NCI-H1417 treated with DMSO at 0.1 percent for 48 hours (cell line): ENCODE results near the gene PVALB.

Experiments used
- DNase-seq: peaks from one replicate; lab custom pipeline; 2025; lab: John Stamatoyannopoulos, UW

The PVALB gene

GRCh38 chr22:36846271-36846670 lies 29.4 kb upstream of the PVALB start:
- no peak for DNase-seq

DNA sequence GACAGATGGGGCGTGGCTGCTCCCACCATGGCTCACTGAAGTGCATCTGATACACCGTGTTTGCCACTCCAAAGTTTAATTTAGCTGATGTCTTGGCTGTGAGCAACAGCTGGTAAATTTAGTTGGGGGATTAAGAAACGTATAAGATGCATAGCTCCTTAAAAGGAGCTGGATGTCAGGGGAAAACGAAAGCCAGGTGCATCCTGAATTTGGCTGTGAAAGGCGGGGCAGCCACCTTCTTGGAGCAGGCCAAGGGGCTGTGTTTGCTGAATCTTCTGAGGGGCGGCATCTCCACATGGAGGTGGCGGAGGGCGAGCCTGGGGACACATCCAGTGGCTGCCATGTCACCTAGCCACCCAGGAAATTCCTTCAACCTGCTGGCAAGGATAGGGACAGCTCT lies 23.3 kb upstream of the PVALB start:
- DNase-seq = no peak

DNA sequence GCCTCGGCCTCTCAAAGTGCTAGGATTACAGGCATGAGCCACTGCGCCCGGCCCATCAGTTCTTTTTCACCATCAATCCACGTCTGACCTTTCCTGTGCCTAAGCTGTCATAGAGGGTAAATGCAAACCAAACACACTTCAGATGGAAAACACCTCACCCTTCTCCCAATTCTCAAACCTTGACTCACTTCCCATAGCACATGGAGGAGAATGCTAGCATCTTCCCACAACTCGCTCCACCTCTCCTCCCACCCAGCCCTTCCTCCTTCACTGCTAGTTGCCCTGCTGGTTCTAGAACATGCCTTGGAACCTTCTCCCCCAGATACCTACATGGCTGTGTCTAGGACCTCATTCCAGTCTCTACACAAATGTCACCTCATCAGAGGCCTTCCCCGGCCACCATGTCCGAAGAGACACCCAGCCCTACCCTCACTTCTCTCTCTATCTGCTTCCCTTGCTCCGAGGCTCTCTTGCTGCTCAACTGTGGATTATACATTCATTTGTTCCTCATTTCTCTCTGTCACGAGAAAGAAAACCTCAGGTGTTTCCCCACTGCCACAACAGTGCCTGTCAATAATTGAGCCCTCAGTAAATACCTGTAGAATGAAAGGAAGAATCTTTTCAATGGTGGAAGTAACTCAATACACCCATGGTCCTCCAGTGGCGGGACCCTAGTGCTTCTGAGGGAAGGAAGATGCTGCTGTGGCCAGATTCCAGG lies 22.7 kb upstream of the PVALB start:
- DNase-seq = no peak

- no peak for DNase-seq
These were observed 21.5 kb upstream of the PVALB start for GRCh38 chr22:36838119-36839030.

DNA sequence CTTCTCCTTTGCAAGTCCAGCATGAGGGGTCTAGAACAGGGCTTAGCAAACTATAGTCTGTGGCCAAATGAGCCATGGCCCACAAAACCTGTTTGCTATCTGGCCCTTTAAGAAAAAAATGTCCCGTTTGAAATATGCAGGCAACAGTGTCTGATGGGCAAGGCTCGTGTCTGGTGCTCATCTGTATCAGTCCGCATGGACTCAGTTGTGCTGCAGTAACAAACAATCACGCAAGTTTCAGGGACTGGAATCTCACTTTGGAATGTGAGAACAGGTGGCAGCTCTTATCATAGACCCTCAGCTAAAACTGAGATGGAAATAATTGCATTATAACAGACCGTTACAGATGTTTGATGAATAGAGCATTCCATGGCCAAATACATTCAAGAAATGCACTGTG lies 19.1 kb upstream of the PVALB start:
- DNase-seq = no peak

- DNase-seq = no peak
These were observed 16.2 kb upstream of the PVALB start for GRCh38 chr22:36833073-36833472.

DNA sequence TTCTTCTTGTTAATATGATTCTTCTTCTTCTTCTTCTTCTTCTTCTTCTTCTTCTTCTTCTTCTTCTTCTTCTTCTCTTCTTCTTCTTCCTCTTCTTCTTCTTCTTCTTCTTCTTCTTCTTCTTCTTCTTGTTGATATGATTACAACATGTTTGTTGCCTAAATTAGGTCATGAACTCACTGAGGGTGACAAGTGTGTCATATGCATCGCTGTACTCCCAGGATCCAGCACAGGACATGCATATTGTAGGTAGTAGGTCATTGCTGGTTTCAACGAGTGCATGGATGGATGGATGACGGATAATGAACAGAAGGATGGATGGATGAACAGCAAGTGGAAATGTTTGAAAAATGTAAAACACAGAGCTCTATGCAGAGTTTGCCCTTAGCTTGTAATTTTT lies 14.9 kb upstream of the PVALB start:
- DNase-seq = no peak

GRCh38 chr22:36831206-36831605 lies 14.4 kb upstream of the PVALB start:
- no peak for DNase-seq

DNA sequence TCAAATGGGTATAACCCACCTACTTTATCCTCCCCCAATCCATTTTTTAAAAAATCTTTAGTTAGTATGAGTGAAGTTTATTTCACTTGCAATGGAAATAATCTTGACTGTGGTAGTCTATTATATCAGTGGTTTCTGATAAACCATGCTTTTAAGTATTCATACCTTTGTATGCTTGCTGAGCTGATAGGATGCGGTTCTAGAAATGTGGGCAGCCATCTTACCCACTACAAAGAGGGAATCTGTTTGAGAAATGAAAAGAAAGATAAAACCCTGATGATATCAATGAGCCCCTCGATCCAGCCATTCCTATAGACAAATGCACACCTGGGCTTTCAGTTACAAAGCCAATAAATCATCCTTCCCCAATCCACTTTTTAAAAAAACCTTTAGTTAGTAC lies 13.8 kb upstream of the PVALB start:
- no peak for DNase-seq

DNA sequence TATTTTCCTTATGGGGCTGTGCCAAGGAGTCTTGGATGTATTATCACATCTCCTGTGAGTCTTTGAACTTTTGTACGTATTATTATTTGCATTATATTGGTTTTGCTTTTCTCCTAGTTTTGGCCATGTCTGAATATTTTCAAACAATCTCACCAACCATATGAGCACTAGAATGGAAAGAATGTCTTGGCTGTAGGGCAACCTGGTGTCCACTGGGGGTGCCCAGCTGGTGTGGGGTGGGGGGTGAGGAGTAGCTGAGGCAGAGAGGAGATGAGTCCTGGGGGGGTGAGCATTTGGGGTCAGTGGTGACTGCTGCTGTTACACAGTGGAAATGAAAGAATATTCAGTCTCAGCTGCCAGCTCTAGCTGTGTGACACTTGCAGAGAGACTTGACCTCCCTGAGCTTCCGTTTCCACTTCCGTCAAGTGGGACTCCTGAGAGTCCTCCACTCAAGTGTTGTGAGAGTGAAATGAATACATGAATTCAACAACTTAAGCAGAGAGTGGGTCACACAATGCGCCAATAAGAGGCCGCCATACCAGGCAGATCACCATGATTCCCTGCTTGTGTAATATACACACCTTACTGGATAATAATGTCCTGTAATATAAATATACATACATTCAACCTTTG lies 12.7 kb upstream of the PVALB start:
- no peak for DNase-seq

GRCh38 chr22:36828815-36829214 lies 12.0 kb upstream of the PVALB start:
- no peak for DNase-seq

- DNase-seq = no peak
These were observed 9.4 kb upstream of the PVALB start for GRCh38 chr22:36826262-36826661.

DNA sequence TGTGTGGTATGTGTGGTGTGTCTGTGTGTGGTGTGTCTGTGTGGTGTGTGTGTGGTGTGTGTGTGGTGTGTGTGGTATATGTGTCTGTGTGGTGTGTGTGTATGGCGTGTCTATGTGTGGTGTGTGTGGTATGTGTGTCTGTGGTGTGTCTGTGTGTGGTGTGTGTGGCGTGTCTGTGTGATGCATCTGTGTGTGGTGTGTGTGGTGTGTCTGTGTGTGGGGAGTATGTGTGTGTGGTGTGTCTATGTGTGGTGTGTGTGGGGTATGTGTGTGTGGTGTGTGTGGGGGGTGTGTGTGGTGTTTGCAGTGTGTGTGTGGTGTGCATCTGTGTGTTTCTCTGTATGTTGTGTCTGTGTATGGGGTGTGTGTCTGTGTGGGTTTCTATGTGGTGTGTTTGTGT lies 7.8 kb upstream of the PVALB start:
- DNase-seq = no peak

GRCh38 chr22:36823186-36823839 lies 6.5 kb upstream of the PVALB start:
- DNase-seq = no peak

GRCh38 chr22:36822581-36822980 lies 5.7 kb upstream of the PVALB start:
- DNase-seq = no peak

- DNase-seq = no peak
These were observed 2.3 kb upstream of the PVALB start for GRCh38 chr22:36819112-36819511.

GRCh38 chr22:36818010-36818642 lies 1.3 kb upstream of the PVALB start:
- no peak for DNase-seq

- DNase-seq = no peak
These were observed 652 bp upstream of the PVALB start for GRCh38 chr22:36817525-36817848.

DNA sequence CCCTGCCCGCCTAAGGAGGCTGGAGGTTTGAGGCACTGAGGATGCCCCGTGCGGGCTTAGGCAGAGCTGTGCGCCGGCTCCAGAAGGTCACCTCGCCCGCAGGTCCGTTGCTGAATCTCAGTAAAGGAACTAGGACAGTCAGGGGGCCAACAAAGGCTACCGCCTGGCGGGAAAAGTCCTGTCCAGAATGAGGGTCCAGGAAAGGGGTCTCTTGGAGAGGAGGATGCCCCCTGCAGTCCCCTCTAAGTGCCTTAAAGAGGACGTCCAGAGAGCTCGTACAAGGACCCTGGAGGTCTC lies 548 bp downstream of the PVALB start:
- DNase-seq = no peak

- DNase-seq = no peak
These were observed 1.1 kb downstream of the PVALB start for GRCh38 chr22:36815558-36816338.

DNA sequence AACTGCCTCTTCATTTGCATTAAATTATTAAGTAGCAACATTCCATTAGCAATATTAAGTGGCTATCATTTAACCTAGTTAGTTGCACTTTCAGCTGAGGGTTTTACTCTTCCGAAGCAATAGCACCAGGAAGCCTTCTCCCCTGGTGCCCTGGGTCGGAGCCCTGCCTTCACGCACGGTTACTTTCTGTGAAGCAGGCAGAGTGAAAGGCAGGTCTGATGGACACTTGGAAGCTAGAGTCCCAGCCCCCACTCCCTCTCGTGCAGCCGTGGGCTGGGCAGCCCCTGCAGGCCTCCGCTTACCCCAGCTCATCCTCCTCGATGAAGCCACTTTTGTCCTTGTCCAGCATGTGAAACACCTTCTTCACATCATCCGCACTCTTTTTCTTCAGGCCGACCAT lies 2.0 kb downstream of the PVALB start:
- no peak for DNase-seq
